Measurements from ENCODE around the gene DBP. TPM values are rescaled to one million over a fixed set of nuclear protein-coding genes. Genes with fewer than 3 reads are reported as not detected.

The DBP gene
- total RNA-seq, 2 experiments from 2014 or later = 10.8 to 13.1 TPM

DNA sequence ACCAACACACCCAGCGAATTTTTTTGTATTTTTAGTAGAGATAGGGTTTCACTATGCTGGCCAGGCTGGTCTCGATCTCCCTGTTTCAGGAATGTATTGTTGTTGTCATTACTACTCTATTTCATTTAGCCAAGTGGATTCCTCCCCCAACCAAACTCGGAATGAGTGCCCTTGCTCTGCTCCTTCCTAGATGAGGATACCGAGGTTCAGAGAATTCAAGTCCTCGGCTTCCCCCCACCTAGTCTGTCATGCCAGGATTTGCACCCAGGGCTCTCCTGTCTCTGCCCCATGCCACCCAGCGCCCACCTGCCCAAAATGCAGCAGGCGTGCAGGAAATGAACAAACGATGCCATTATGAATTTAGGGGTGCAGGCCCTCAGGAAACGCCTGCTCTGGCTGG is 34.2 kb downstream of the DBP start:
- Mint-ChIP-seq H3K27me3 (no peaks in the 10 kb centered on the region), H3K9me3 (no peaks in the 10 kb centered on the region), H3K36me3 (ENCODE audit: low read depth) (no peaks in the 10 kb centered on the region), H3K27ac (no peak overlapping the region), H3K4me1 (ENCODE audit: low read depth) (no peaks in the 10 kb centered on the region), H3K4me3 (no peak overlapping the region)
- intact Hi-C loops (cut with micrococcal nuclease) = no loop called here
- POLR2A ChIA-PET = interaction anchor here (1.3 to 2.2 kb wide), 2 partner anchors 11 to 13 kb away, joined by 3 to 6 read pairs; partner anchors contain the start of gene FAM83E
- CTCF ChIA-PET = interaction anchor here (1.7 to 2.8 kb wide), 2 partner anchors 14 to 17 kb away, joined by 3 to 9 read pairs; no protein-coding TSS in a partner anchor
- TF ChIP-seq, protein P1, sequence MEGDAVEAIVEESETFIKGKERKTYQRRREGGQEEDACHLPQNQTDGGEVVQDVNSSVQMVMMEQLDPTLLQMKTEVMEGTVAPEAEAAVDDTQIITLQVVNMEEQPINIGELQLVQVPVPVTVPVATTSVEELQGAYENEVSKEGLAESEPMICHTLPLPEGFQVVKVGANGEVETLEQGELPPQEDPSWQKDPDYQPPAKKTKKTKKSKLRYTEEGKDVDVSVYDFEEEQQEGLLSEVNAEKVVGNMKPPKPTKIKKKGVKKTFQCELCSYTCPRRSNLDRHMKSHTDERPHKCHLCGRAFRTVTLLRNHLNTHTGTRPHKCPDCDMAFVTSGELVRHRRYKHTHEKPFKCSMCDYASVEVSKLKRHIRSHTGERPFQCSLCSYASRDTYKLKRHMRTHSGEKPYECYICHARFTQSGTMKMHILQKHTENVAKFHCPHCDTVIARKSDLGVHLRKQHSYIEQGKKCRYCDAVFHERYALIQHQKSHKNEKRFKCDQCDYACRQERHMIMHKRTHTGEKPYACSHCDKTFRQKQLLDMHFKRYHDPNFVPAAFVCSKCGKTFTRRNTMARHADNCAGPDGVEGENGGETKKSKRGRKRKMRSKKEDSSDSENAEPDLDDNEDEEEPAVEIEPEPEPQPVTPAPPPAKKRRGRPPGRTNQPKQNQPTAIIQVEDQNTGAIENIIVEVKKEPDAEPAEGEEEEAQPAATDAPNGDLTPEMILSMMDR (IDR thresholded peaks at IDR 0.05) = no peak
- ATAC-seq = no peak
- DNase-seq = no peak

DNA sequence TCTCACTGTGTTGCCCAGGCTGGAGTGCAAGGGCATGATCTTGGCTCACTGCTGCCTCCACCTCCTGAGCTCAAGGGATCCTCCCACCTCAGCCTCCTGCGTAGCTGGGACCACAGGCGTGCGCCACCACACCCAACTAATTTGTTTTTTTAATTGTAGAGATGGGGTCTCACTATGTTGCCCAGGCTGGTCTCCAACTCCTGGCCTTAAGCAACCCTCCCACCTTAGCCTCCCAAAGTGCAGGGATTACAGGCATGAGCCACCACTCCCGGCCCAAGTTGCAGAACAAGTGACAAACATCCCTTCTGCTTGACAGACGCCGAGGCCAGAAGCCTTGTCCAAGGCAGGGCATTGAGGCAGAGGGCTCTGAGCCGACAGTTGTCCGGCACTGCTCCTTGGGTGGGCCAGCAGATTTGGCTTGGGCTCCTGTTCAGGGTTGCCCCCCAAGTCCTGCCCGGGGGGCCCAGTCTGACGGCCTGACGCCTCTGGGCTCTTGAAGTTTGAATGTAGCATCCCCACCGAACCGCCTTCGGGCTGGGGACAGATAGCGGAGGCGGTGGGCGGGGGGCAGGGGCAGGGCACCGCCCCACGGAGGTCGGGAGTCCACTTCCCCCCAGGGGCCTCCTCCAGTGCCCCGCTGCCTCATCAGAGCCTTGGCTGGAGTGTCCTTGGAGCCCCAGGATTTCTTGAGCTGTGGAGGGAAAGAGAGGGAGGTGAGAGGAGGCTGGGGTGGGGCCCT is 36.3 kb downstream of the DBP start:
- H3K27me3 Mint-ChIP-seq = no peaks in the 10 kb centered on the region
- ATAC-seq (no peak), DNase-seq (no peak)
- intact Hi-C loops (cut with micrococcal nuclease) = no loop called here
- TF ChIP-seq, protein P1 (IDR thresholded peaks at IDR 0.05) = no peak
- ChIA-PET CTCF (interaction anchor here (1.1 to 2.8 kb wide), 2 partner anchors 12 to 194 kb away, joined by 3 to 9 read pairs; no protein-coding TSS in a partner anchor), POLR2A (interaction anchor here (1.3 kb wide), 1 partner anchor 14 kb away, joined by 5 read pairs; the partner anchor contains the start of gene FAM83E)
- H3K4me1 Mint-ChIP-seq (ENCODE audit: low read depth) = no peaks in the 10 kb centered on the region
- no peak overlapping the region for H3K4me3 Mint-ChIP-seq
- H3K27ac Mint-ChIP-seq = no peak overlapping the region
- H3K36me3 Mint-ChIP-seq (ENCODE audit: low read depth) = no peaks in the 10 kb centered on the region
- H3K9me3 Mint-ChIP-seq = no peaks in the 10 kb centered on the region

DNA sequence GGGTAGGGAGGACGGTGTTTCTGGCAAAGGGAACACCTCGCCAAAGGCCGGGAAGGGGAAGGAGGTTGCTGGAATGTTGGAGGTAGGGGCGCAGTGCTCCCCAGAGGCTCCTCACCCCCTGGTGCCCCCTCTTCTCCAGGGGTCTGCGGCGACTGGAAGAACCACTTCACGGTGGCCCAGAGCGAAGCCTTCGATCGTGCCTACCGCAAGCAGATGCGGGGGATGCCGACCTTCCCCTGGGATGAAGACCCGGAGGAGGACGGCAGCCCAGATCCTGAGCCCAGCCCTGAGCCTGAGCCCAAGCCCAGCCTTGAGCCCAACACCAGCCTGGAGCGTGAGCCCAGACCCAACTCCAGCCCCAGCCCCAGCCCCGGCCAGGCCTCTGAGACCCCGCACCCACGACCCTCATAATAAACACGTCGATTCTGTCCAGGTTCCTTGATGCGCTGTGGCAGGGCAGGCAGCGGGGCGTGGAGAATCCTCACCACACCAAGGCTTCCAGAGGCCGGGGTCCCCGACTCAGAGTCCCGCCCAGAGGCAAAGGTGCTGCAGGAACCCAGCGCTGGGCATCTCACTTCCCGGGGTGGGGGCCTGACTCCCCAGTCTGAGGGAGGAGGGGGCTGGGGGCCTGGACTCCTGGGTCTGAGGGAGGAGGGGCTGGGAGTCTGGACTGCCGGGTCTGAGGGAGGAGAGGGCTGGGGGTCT is 38.0 kb downstream of the DBP start:
- ChIA-PET CTCF (interaction anchor here (0.8 kb wide), 1 partner anchor 10 kb away, joined by 4 read pairs; no protein-coding TSS in a partner anchor), POLR2A (interaction anchor here (1.3 kb wide), 1 partner anchor 16 kb away, joined by 5 read pairs; the partner anchor contains the start of gene FAM83E)
- DNase-seq = no peak
- Mint-ChIP-seq H3K27me3 (no peaks in the 10 kb centered on the region), H3K36me3 (ENCODE audit: low read depth) (no peaks in the 10 kb centered on the region), H3K9me3 (no peaks in the 10 kb centered on the region), H3K27ac (no peak overlapping the region), H3K4me1 (ENCODE audit: low read depth) (no peaks in the 10 kb centered on the region), H3K4me3 (no peak overlapping the region)
- intact Hi-C loops (cut with micrococcal nuclease) = no loop called here
- no peak for ATAC-seq
- TF ChIP-seq, protein P1 (IDR thresholded peaks at IDR 0.05) = no peak

DNA sequence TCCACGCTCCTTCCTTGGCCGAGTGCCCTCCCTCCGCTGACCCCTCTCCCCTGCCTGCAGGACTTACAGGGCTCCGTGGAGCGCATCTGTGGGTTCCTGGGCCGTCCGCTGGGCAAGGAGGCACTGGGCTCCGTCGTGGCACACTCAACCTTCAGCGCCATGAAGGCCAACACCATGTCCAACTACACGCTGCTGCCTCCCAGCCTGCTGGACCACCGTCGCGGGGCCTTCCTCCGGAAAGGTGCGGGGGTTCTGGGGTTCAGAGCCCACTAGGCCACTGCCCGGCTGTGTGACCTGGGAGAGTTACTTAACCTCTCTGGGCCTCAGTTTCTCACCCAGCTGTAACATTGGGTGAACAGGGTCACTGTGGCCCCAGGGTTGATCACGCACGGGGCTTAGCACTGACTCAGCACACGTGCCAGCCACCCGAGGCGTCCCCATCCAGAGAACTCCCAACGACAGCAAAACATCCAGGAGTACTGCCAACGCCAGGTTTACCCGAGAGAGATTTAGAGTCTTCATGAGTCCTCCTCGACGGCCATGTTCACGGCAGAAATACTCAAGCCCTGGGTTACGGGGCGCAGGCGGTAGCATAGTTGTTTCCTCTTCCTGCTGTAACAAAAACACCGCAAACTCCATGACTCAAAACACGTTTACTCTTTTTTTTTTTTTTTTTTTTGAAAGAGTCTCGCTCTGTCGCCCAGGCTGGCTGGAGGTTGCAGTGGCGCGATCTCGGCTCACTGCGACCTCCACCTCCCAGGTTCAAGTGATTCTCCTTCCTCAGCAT is 40.3 kb downstream of the DBP start:
- peak; percentile 70 for DNase-seq
- CTCF ChIA-PET = interaction anchor here (3.4 kb wide), 1 partner anchor 12 kb away, joined by 13 read pairs; no protein-coding TSS in a partner anchor
- intact Hi-C loops (cut with micrococcal nuclease) = no loop called here

More for the DNA sequence above, 40.3 kb downstream of the DBP start:
- H3K27me3 Mint-ChIP-seq = no peaks in the 10 kb centered on the region
- POLR2A ChIA-PET = interaction anchor here (1.1 kb wide), 1 partner anchor 20 kb away, joined by 4 read pairs; no protein-coding TSS in a partner anchor
- peak overlapping the region; percentile 87 for H3K27ac Mint-ChIP-seq
- no peaks in the 10 kb centered on the region for H3K4me1 Mint-ChIP-seq (ENCODE audit: low read depth)
- H3K9me3 Mint-ChIP-seq = no peaks in the 10 kb centered on the region
- peak; percentile 79 for ATAC-seq
- TF ChIP-seq, protein P1 (IDR thresholded peaks at IDR 0.05) = no peak
- no peaks in the 10 kb centered on the region for H3K36me3 Mint-ChIP-seq (ENCODE audit: low read depth)
- H3K4me3 Mint-ChIP-seq = peak overlapping the region; percentile 71

Measured in activated CD8-positive, alpha-beta T cell treated with anti-CD3 and anti-CD28 coated beads for 36 hours (primary cell).